Measurements from ENCODE around the gene STK38. TPM values are rescaled to one million over a fixed set of nuclear protein-coding genes. Genes with fewer than 3 reads are reported as not detected.

The STK38 gene
- total RNA-seq, 1 donor from 2014 or later, result 35.0 TPM

- Histone ChIP-seq H3K4me3 (no peak overlapping the region), H3K27ac (no peak overlapping the region), H3K36me3 (no peaks in the 10 kb centered on the region), H3K27me3 (ENCODE audit: low read depth) (no peaks in the 10 kb centered on the region), H3K4me1 (peaks cover 14% of the 10 kb centered on the region), H3K9me3 (no peaks in the 10 kb centered on the region)
- TF ChIP-seq CTCF (IDR thresholded peaks at IDR 0.05), result no peak
- DNase-seq (no peak), ATAC-seq (no peak)
- intact Hi-C loops (cut with DNase I), result no loop called here
Measured at GRCh38 chr6:36560822-36561221, 13.5 kb upstream of the STK38 start.

- ATAC-seq (no peak), DNase-seq (no peak)
- Histone ChIP-seq H3K4me3 (no peak overlapping the region), H3K27me3 (ENCODE audit: low read depth) (no peaks in the 10 kb centered on the region), H3K4me1 (peaks cover 14% of the 10 kb centered on the region), H3K27ac (no peak overlapping the region), H3K9me3 (no peaks in the 10 kb centered on the region), H3K36me3 (no peaks in the 10 kb centered on the region)
- no peak for TF ChIP-seq CTCF (IDR thresholded peaks at IDR 0.05)
- intact Hi-C loops (cut with DNase I), result no loop called here
Measured at GRCh38 chr6:36559011-36559793, 11.9 kb upstream of the STK38 start.

- DNase-seq (no peak), ATAC-seq (no peak)
- intact Hi-C loops (cut with DNase I), result no loop called here
- Histone ChIP-seq H3K27ac (no peak overlapping the region), H3K4me3 (no peak overlapping the region), H3K27me3 (ENCODE audit: low read depth) (no peaks in the 10 kb centered on the region), H3K4me1 (peaks cover 14% of the 10 kb centered on the region), H3K9me3 (no peaks in the 10 kb centered on the region), H3K36me3 (no peaks in the 10 kb centered on the region)
- TF ChIP-seq CTCF (IDR thresholded peaks at IDR 0.05), result no peak
Measured at GRCh38 chr6:36556281-36556680, 9.0 kb upstream of the STK38 start.

- Histone ChIP-seq H3K27me3 (ENCODE audit: low read depth) (no peaks in the 10 kb centered on the region), H3K9me3 (no peaks in the 10 kb centered on the region), H3K27ac (no peak overlapping the region), H3K4me1 (peaks cover 14% of the 10 kb centered on the region), H3K36me3 (no peaks in the 10 kb centered on the region), H3K4me3 (no peak overlapping the region)
- intact Hi-C loops (cut with DNase I), result no loop called here
- no peak for DNase-seq
- no peak for ATAC-seq
- TF ChIP-seq CTCF (IDR thresholded peaks at IDR 0.05), result no peak
Measured at GRCh38 chr6:36555750-36556252, 8.5 kb upstream of the STK38 start.

GRCh38 chr6:36550473-36551000 lies 3.3 kb upstream of the STK38 start:
- no peaks in the 10 kb centered on the region for H3K9me3 ChIP-seq
- DNase-seq, result no peak
- H3K4me3 ChIP-seq, result no peak overlapping the region
- no peaks in the 10 kb centered on the region for H3K36me3 ChIP-seq
- peaks cover 15% of the 10 kb centered on the region for H3K4me1 ChIP-seq
- H3K27ac ChIP-seq, result no peak overlapping the region
- no peak for TF ChIP-seq CTCF (IDR thresholded peaks at IDR 0.05)
- intact Hi-C loops (cut with DNase I), result no loop called here
- H3K27me3 ChIP-seq (ENCODE audit: low read depth), result no peaks in the 10 kb centered on the region
- no peak for ATAC-seq
